G401 (cell line): Measurements from ENCODE around the gene BARX2. TPM values are rescaled to one million over a fixed set of nuclear protein-coding genes. Genes with fewer than 3 reads are reported as not detected.
A peak's percentile ranks its signal among the peaks of the same experiment; 100 is the strongest.

ENCODE experiments used
- DNase-seq: peaks from one replicate; pipeline ENCODE4 v3.0.0-alpha.2; 2015; ENCODE audit warnings: low spot score
- in situ Hi-C: cut with HindIII; loops from 2 replicates; pipeline ENCODE4 v1.10.0; 2016; ENCODE audit warnings: low sequenced_read_pairs, mixed read lengths
- total RNA-seq: library from RNA; depleted of rRNA; stranded (reverse); fragments of >200 nt; shearing (Covaris generic); gene quantifications from 2 replicates; pipeline ENCODE4 v1.2.3, GENCODE V29; 2014

BARX2 gene
- total RNA-seq, 1 experiment from 2014 or later: not detected

- no peak for DNase-seq
- in situ Hi-C loops: no loop called here
Measured at GRCh38 chr11:129392995-129393394, 17.3 kb downstream of the BARX2 start.

GRCh38 chr11:129394709-129395108 lies 19.1 kb downstream of the BARX2 start:
- DNase-seq: no peak

GRCh38 chr11:129395432-129395831 lies 19.8 kb downstream of the BARX2 start:
- in situ Hi-C loops: no loop called here
- DNase-seq: no peak

More at GRCh38 chr11:129394709-129395108, 19.1 kb downstream of the BARX2 start:
- in situ Hi-C loops: no loop called here

- in situ Hi-C loops: no loop called here
- no peak for DNase-seq
Measured at GRCh38 chr11:129395883-129396282, 20.2 kb downstream of the BARX2 start.

- no peak for DNase-seq
- in situ Hi-C loops: no loop called here
Measured at GRCh38 chr11:129396454-129396853, 20.8 kb downstream of the BARX2 start.

DNA sequence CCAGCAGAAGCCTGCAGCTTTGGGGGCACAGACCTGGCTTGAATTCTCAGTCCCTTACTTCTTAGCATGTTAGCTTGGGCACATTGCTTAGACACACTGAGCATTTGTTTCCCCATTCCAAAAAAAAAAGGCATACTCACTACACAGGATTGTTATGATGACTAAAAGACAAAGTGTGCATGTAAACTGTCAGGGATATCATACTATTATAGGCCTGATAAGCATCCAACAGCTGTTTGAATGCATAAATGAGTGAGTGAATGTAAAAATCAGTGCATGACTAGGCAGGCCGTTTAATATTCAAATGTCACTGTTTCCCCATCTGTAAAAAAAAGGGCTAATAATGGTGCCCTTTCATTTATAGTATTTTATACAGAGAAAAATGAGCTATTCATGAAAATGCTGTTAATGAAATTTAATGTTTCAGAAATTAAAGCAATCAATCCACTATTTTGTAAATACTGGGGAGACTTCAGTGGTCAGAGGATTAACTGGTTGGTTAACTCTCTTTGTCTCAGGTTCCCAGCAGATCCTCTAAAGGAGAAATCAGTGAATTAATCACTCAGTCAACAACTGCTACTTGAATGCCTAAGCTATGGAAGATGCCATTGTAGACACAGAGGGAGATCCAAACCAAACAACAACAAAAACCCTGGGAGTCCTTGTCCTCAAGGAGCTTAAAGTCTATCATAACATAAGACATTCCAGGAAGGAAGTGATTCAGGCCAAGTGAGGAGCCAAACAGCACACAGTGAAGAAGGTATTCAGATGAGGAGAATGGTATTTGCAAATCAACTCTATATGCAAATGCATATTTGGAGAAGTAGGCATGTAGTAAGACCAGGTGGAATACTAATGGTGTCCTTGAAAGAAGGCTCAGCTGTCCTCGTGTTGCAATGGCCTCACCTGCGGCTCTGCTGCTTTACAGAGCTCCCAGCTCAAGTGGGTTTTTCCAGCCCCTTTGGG lies 26.8 kb downstream of the BARX2 start:
- no peak for DNase-seq
- in situ Hi-C loops: no loop called here

DNA sequence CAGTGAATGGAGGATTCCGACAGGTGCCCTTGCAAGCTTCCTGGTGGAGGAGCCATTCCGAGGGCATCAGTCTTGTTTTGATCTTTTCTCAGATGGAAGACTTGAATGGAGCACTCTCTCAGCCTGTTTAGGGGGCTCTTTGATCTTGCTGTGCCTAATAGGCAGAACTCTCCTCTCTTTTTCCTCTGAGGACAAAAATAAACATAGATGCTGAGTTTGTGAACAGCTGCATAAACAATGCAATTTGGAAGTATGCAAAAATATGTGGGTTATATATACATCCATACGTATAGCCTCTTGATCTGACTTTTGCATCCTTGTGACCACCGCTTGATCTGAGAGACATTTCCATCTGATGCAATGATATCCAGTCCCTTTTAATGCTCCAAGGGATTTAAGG lies 29.1 kb downstream of the BARX2 start:
- in situ Hi-C loops: no loop called here
- DNase-seq: no peak

- in situ Hi-C loops: no loop called here
- no peak for DNase-seq
Measured at GRCh38 chr11:129408865-129409444, 33.3 kb downstream of the BARX2 start.

- DNase-seq: no peak
- in situ Hi-C loops: no loop called here
Measured at GRCh38 chr11:129410395-129410960, 34.8 kb downstream of the BARX2 start.

GRCh38 chr11:129412494-129412893 lies 36.8 kb downstream of the BARX2 start:
- in situ Hi-C loops: no loop called here
- no peak for DNase-seq

DNA sequence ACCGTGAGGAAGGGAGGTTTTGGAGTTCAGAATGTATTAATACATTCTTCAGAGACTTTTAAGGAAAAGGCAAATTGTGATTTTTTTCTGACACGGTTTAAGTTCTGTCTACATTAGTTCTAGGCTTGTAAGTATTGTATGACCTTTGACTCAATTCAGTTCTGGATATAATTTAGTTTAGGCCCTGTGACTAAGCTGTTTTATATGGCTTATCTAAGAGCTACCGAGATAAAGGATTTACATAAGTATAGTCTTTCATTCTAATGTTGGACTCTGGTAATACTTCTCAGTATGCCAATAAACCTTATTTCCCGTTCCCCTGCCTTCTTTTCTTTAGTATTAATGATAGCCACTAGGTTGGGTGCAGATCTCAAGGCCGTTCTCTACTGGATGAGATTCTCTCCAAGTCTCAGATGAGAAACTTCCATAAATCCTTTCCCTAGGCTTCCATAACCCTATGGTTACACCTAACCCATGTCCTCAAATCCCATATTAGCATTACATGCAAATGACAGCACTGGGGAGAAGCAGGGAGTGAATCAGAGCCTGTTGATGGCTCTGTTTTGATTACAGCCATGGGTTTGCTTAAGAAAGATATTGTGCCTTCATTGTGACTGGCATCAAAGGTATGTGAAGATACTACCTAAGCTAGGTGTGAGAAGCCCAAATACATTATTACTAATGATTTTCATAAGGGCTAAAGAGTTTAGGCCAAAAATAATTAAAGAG lies 38.7 kb downstream of the BARX2 start:
- no peak for DNase-seq
- in situ Hi-C loops: no loop called here

DNA sequence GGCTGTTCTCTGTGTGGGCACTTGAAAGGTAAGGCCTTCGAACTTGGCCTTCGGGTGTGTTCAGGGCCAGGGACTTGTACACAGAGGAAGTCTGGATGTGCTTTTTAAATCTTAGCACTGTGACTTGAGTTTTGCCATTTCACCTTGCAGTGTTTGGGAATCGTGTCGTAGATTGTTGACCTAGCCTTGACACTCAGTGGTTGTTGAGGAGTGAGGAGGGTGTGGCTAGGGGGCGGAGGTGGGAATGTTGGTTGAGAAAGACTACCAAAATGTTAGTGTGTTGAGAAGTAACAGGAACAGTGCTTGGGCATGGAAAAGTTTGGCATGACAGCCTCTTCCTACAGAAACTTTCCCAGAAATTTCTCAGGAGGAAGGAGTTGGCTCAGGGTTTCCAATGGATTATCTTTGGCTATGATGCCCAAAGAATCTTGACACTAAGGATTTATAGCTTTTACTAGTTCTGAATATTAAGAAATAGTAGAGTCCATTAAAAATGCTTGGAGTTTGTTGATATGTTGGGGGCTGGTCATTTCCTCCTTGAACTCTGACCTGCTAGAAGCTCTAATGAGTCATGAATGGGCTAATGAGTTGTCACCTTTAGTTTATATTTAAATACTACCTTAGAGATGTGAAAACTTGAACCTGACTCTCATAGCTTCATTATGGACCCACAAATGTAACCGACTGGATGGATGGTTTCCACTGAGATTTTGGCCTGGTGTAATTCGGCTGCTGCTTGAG lies 40.6 kb downstream of the BARX2 start:
- no peak for DNase-seq
- in situ Hi-C loops: no loop called here

DNA sequence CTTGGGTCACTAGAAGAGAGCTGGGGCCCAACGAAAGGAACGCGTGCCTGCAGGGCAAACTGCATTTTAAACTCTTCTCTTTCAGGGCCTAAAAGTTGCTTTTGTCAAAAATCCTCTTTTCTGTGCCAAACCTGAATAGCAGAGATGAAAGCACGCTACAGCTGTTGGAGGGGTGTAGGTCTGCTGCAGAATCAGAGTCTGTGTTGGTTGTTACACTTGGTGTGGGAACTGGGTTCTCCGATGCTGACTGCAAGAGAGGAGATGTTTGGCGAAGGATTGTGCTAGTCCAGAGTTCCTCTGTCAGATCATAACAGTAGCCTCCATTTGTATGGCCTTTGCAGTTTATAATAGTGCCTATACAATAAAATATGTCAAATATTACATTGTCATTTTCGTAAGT lies 41.8 kb downstream of the BARX2 start:
- in situ Hi-C loops: no loop called here
- DNase-seq: no peak

GRCh38 chr11:129418039-129418438 lies 42.4 kb downstream of the BARX2 start:
- in situ Hi-C loops: no loop called here
- peak; percentile 1 for DNase-seq

- DNase-seq: no peak
- in situ Hi-C loops: no loop called here
Measured at GRCh38 chr11:129419386-129419785, 43.7 kb downstream of the BARX2 start.

GRCh38 chr11:129423426-129423825 lies 47.8 kb downstream of the BARX2 start:
- in situ Hi-C loops: no loop called here
- DNase-seq: no peak

GRCh38 chr11:129425214-129425613 lies 49.6 kb downstream of the BARX2 start:
- DNase-seq: no peak

DNA sequence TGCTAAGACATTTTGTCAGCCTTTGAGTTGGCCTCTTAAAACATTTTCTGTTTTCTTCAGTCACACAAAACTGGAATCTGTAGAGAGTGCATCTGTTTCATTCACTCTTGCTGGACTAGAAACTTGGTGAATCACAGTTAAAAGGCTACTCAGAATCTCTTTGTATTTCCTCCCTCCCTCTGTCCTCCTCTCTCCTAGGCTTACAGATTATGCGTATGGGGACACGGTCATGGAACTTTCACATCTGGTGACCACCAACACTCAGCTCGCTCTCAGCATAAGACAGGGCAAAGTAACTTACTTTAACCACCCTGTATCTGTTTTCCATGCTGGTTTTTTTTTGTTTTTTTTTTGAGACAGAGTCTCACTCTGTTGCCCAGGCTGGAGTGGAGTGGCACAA lies 50.4 kb downstream of the BARX2 start:
- DNase-seq: no peak
- in situ Hi-C loops: no loop called here

More at GRCh38 chr11:129425214-129425613, 49.6 kb downstream of the BARX2 start:
- in situ Hi-C loops: no loop called here

GRCh38 chr11:129426776-129427175 lies 51.1 kb downstream of the BARX2 start:
- in situ Hi-C loops: no loop called here
- no peak for DNase-seq
